ENCODE measurements around the gene SLC35F1. TPM values are rescaled to one million over a fixed set of nuclear protein-coding genes. Genes with fewer than 3 reads are reported as not detected.

SLC35F1 gene
- polyA plus RNA-seq, 2 of the 4 experiments (the other 2 are of a cell fraction): 0.01 TPM; not detected in 1

DNA sequence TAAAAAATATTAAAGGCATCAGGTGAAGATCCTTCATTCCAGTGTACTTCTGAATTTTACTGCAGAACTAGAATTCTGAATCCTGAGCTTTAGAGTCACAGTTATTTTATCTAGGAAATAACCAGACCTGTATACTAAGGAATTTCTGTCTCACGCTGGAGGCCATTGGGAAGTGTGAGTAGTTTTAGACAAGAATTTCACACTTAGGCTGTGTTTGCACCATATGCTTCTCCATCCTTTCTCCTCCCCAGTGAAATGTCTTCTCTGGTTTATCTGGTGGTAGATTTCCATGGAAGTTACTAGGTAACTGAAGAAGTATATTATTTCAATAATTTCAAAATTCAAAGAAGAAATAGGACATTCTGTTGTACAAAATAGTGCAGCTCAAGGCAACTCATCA, 83.1 kb downstream of the SLC35F1 start (continued):
- TF ChIP-seq SMC3 (IDR thresholded peaks at IDR 0.05) (no peak), ESRRA (IDR thresholded peaks at IDR 0.05; ENCODE audit: borderline replicate concordance, low read length) (no peak), POLR2A (IDR thresholded peaks at IDR 0.05; ENCODE audit: low read length) (no peak), BHLHE40 (IDR thresholded peaks at IDR 0.05; ENCODE audit: low read depth, low read length) (no peak), FOXS1 (CRISPR knock-in tag; IDR thresholded peaks at IDR 0.05) (no peak)
- TF ChIP-seq, protein P1, sequence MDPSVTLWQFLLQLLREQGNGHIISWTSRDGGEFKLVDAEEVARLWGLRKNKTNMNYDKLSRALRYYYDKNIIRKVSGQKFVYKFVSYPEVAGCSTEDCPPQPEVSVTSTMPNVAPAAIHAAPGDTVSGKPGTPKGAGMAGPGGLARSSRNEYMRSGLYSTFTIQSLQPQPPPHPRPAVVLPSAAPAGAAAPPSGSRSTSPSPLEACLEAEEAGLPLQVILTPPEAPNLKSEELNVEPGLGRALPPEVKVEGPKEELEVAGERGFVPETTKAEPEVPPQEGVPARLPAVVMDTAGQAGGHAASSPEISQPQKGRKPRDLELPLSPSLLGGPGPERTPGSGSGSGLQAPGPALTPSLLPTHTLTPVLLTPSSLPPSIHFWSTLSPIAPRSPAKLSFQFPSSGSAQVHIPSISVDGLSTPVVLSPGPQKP (IDR thresholded peaks at IDR 0.05; ENCODE audit: low read depth, low read length): no peak
- TF ChIP-seq, protein P2, sequence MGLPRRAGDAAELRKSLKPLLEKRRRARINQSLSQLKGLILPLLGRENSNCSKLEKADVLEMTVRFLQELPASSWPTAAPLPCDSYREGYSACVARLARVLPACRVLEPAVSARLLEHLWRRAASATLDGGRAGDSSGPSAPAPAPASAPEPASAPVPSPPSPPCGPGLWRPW (IDR thresholded peaks at IDR 0.05): no peak

DNA sequence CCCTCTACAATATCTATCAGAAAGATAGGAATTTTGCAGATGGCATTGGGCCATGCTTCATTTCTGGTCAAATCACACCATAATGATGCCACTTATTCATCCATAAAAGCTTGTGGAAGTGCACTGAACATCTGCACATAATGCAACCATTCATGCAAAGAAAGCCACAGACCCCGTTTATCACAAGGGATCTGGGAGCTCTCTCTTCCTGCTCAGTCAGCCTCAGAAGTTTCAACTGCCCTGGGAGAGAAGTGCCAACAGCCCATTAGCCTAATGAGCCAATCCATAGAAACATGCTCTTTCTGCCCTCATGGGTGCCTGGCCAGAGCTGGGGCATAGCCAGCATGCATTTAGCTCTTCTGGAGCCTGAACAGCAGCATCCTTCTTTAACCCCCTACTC, 85.8 kb downstream of the SLC35F1 start:
- ChIA-PET POLR2A (no interaction called here), CTCF (interaction anchor here (1.2 kb wide), 1 partner anchor 18 kb away, joined by 3 read pairs; no protein-coding TSS in a partner anchor)
- no peak overlapping the region for H3K4me2 ChIP-seq
- no peak for FAIRE-seq
- WGBS (ENCODE audit: missing lambda C conversion rate): 0% methylated on average over 1 of the region's 1 CpG
- H3K4me3 ChIP-seq: no peak overlapping the region
- DNase-seq (ENCODE audit: low read depth in 1 of 2, low spot score in 1 of 2): no peak
- H3K9me3 ChIP-seq: no peaks in the 10 kb centered on the region
- TF ChIP-seq EHF (CRISPR knock-in tag; IDR thresholded peaks at IDR 0.05) (no peak), ZFP36 (IDR thresholded peaks at IDR 0.05; ENCODE audit: borderline replicate concordance, partially characterized antibody) (no peak), HOXA7 (CRISPR knock-in tag; IDR thresholded peaks at IDR 0.05) (no peak), RAD21 (conservative IDR thresholded peaks at IDR 0.05 in 1 of 2, IDR thresholded peaks at IDR 0.05 in 1 of 2) (no peak), TFCP2L1 (CRISPR knock-in tag; IDR thresholded peaks at IDR 0.05) (no peak), CBX8 (IDR thresholded peaks at IDR 0.05) (no peak), RNF2 (IDR thresholded peaks at IDR 0.05; ENCODE audit: borderline replicate concordance, low read depth) (no peak), POLR2AphosphoS2 (conservative IDR thresholded peaks at IDR 0.05; ENCODE audit: low read length) (no peak)
- TF ChIP-seq, protein P3, sequence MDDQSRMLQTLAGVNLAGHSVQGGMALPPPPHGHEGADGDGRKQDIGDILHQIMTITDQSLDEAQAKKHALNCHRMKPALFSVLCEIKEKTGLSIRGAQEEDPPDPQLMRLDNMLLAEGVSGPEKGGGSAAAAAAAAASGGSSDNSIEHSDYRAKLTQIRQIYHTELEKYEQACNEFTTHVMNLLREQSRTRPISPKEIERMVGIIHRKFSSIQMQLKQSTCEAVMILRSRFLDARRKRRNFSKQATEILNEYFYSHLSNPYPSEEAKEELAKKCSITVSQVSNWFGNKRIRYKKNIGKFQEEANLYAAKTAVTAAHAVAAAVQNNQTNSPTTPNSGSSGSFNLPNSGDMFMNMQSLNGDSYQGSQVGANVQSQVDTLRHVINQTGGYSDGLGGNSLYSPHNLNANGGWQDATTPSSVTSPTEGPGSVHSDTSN (IDR thresholded peaks at IDR 0.05): no peak
- TF ChIP-seq, protein P4, sequence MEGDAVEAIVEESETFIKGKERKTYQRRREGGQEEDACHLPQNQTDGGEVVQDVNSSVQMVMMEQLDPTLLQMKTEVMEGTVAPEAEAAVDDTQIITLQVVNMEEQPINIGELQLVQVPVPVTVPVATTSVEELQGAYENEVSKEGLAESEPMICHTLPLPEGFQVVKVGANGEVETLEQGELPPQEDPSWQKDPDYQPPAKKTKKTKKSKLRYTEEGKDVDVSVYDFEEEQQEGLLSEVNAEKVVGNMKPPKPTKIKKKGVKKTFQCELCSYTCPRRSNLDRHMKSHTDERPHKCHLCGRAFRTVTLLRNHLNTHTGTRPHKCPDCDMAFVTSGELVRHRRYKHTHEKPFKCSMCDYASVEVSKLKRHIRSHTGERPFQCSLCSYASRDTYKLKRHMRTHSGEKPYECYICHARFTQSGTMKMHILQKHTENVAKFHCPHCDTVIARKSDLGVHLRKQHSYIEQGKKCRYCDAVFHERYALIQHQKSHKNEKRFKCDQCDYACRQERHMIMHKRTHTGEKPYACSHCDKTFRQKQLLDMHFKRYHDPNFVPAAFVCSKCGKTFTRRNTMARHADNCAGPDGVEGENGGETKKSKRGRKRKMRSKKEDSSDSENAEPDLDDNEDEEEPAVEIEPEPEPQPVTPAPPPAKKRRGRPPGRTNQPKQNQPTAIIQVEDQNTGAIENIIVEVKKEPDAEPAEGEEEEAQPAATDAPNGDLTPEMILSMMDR (IDR thresholded peaks at IDR 0.05): no peak
- TF ChIP-seq, protein P5, sequence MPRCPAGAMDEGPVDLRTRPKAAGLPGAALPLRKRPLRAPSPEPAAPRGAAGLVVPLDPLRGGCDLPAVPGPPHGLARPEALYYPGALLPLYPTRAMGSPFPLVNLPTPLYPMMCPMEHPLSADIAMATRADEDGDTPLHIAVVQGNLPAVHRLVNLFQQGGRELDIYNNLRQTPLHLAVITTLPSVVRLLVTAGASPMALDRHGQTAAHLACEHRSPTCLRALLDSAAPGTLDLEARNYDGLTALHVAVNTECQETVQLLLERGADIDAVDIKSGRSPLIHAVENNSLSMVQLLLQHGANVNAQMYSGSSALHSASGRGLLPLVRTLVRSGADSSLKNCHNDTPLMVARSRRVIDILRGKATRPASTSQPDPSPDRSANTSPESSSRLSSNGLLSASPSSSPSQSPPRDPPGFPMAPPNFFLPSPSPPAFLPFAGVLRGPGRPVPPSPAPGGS (IDR thresholded peaks at IDR 0.05): no peak
- no peaks in the 10 kb centered on the region for H3K4me1 ChIP-seq
- no peak overlapping the region for H3K27ac ChIP-seq
- ATAC-seq: no peak

DNA sequence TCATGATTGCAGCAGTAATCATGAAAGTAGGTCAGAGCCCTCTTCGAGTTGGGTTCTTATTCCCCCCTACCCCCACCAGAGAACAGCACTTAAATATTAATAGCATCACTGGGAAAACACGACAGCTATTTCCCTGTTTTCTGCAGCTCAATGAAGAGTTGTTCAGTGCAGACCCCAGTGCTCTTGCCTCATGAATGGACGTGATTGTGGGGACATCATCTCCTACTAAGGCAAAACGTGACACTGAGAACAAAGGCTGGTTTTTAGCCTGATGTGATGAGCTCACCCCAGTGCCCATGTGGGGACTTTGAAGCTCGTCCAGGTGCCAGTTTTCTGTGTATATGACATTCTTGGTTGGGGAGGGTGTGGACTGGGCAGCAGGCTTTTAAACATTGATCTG, 105.9 kb downstream of the SLC35F1 start:
- no peaks in the 10 kb centered on the region for H3K4me1 ChIP-seq
- no peaks in the 10 kb centered on the region for H3K9me3 ChIP-seq
- H3K4me2 ChIP-seq: no peak overlapping the region
- ChIA-PET POLR2A (no interaction called here), CTCF (no interaction called here)
- no peak for ATAC-seq
- no peak for FAIRE-seq
- H3K27ac ChIP-seq: no peak overlapping the region
- no peak overlapping the region for H3K4me3 ChIP-seq
- DNase-seq (ENCODE audit: low read depth in 1 of 2, low spot score in 1 of 2): no peak
- 2% methylated on average over 5 of the region's 5 CpGs for WGBS (ENCODE audit: missing lambda C conversion rate)
- no peak for TF ChIP-seq NFE2L2 (conservative IDR thresholded peaks at IDR 0.05; ENCODE audit: low read length)
- TF ChIP-seq CHD4 (IDR thresholded peaks at IDR 0.05; ENCODE audit: borderline replicate concordance): no peak
- no peak for TF ChIP-seq HDAC2 (IDR thresholded peaks at IDR 0.05)
- TF ChIP-seq, protein P6, sequence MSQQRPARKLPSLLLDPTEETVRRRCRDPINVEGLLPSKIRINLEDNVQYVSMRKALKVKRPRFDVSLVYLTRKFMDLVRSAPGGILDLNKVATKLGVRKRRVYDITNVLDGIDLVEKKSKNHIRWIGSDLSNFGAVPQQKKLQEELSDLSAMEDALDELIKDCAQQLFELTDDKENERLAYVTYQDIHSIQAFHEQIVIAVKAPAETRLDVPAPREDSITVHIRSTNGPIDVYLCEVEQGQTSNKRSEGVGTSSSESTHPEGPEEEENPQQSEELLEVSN (IDR thresholded peaks at IDR 0.05; ENCODE audit: borderline replicate concordance, low read depth): no peak
- no peak for TF ChIP-seq RFX5 (IDR thresholded peaks at IDR 0.05)
- TF ChIP-seq, protein P7, sequence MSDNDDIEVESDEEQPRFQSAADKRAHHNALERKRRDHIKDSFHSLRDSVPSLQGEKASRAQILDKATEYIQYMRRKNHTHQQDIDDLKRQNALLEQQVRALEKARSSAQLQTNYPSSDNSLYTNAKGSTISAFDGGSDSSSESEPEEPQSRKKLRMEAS (IDR thresholded peaks at IDR 0.05): no peak
- TF ChIP-seq, protein P8, sequence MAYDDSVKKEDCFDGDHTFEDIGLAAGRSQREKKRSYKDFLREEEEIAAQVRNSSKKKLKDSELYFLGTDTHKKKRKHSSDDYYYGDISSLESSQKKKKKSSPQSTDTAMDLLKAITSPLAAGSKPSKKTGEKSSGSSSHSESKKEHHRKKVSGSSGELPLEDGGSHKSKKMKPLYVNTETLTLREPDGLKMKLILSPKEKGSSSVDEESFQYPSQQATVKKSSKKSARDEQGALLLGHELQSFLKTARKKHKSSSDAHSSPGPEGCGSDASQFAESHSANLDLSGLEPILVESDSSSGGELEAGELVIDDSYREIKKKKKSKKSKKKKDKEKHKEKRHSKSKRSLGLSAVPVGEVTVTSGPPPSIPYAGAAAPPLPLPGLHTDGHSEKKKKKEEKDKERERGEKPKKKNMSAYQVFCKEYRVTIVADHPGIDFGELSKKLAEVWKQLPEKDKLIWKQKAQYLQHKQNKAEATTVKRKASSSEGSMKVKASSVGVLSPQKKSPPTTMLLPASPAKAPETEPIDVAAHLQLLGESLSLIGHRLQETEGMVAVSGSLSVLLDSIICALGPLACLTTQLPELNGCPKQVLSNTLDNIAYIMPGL (CRISPR knock-in tag; IDR thresholded peaks at IDR 0.05; ENCODE audit: borderline replicate concordance): no peak
- TF ChIP-seq PHF8 (IDR thresholded peaks at IDR 0.05; ENCODE audit: borderline replicate concordance, low read depth): no peak
